HepG2 (cell line): Measurements from ENCODE around the gene TMCO4. TPM values are rescaled to one million over a fixed set of nuclear protein-coding genes. Genes with fewer than 3 reads are reported as not detected.

Experiments
- BHLHE40 ChIP-seq: IDR thresholded peaks from 2 replicates; pipeline ENCODE4 v1.6.1; 2011; ENCODE audit warnings: low read length, improper control_type of control experiment
- FOXA3 ChIP-seq: IDR thresholded peaks from 2 replicates; pipeline ENCODE4 v1.6.1; 2016; ENCODE audit warnings: missing genetic modification reagents, missing compliant biosample characterization
- FOXK1 ChIP-seq: sonication (generic); formaldehyde crosslinking; IDR thresholded peaks from 2 replicates; pipeline ENCODE4 v1.4.0; 2020; ENCODE audit warnings: low read depth, missing genetic modification reagents, borderline replicate concordance
- HDAC6 ChIP-seq: fragments of 200-600 bp; sonication (generic); IDR thresholded peaks from 2 replicates; pipeline ENCODE4 v1.7.0; 2017; ENCODE audit warnings: mild to moderate bottlenecking, antibody characterized with exemption, low read length, low read depth
- IRF2 ChIP-seq: IDR thresholded peaks from 2 replicates; pipeline ENCODE4 v1.6.1; 2018; ENCODE audit warnings: missing genetic modification reagents, missing compliant biosample characterization
- JUND ChIP-seq: sonication (generic); formaldehyde crosslinking; IDR thresholded peaks from 2 replicates; pipeline ENCODE4 v1.8.0; 2022; ENCODE audit warnings: mild to moderate bottlenecking, missing genetic modification reagents
- KLF12 ChIP-seq: sonication (generic); formaldehyde crosslinking; IDR thresholded peaks from 2 replicates; pipeline ENCODE4 v1.4.0; 2020; ENCODE audit warnings: missing genetic modification reagents, borderline replicate concordance
- PHF21A ChIP-seq: sonication (generic); formaldehyde crosslinking; IDR thresholded peaks from 2 replicates; pipeline ENCODE4 v1.5.0; 2020; ENCODE audit warnings: mild to moderate bottlenecking, missing genetic modification reagents
- PHF8 ChIP-seq: sonication (generic); formaldehyde crosslinking; IDR thresholded peaks from 2 replicates; pipeline ENCODE4 v1.5.0; 2020; ENCODE audit warnings: missing genetic modification reagents
- SP2 ChIP-seq: sonication (generic); formaldehyde crosslinking; IDR thresholded peaks from 2 replicates; pipeline ENCODE4 v1.5.1; 2020; ENCODE audit warnings: mild to moderate bottlenecking, missing genetic modification reagents
- ZBTB44 ChIP-seq: sonication (generic); formaldehyde crosslinking; IDR thresholded peaks from 2 replicates; pipeline ENCODE4 v1.4.0; 2020; ENCODE audit warnings: missing genetic modification reagents
- ZFYVE20 ChIP-seq: sonication (generic); formaldehyde crosslinking; IDR thresholded peaks from 2 replicates; pipeline ENCODE4 v1.8.0; 2023; ENCODE audit warnings: low read depth, mild to moderate bottlenecking, moderate library complexity, missing genetic modification reagents, borderline replicate concordance
- ZNF772 ChIP-seq: sonication (generic); formaldehyde crosslinking; IDR thresholded peaks from 2 replicates; pipeline ENCODE4 v1.5.0; 2020; ENCODE audit warnings: mild to moderate bottlenecking, missing genetic modification reagents
- polyA plus RNA-seq, 8 experiments: library from polyadenylated mRNA; depleted of rRNA in 3 of 8; stranded (reverse) in 7 of 8; unstranded in 1 of 8; fragments of >200 nt; fragmentation: Illumina TruSeq in 4 of 8; extraction: Trizol in 4 of 8; gene quantifications; 2 replicates each; pipeline versions ENCODE4 v1.2.1 to v1.2.3, GENCODE V29; 2011 to 2016; ENCODE audit warnings: low read depth in 4 of 8, missing spikeins in 1 of 8, mixed read lengths in 1 of 8; ENCODE audit not compliant: insufficient read depth in 1 of 8
- total RNA-seq, 5 experiments: library from RNA; depleted of rRNA; stranded (reverse); fragments of >200 nt; fragmentation: Illumina TruSeq; extraction: Trizol; gene quantifications; 2 replicates each; pipeline ENCODE4 v1.2.3, GENCODE V29; 2016; ENCODE audit warnings: low read depth in 1 of 5
- TF ChIP-seq, protein P1 (sequence below): sonication (generic); formaldehyde crosslinking; IDR thresholded peaks from 2 replicates; pipeline ENCODE4 v1.5.1; 2020; ENCODE audit warnings: mild to moderate bottlenecking, missing genetic modification reagents, borderline replicate concordance
- TF ChIP-seq, protein P2 (sequence below): sonication (generic); formaldehyde crosslinking; IDR thresholded peaks from 2 replicates; pipeline ENCODE4 v1.4.0; 2020; ENCODE audit warnings: missing genetic modification reagents
- TF ChIP-seq, protein P3 (sequence below): sonication (generic); formaldehyde crosslinking; IDR thresholded peaks from 2 replicates; pipeline ENCODE4 v1.4.0; 2020; ENCODE audit warnings: missing genetic modification reagents

TMCO4 gene
- total and polyA plus RNA-seq, 2 of the 13 experiments (the other 11 are each of a cell fraction or from before 2014, with no cell fraction given) = 2.1 to 4.1 TPM

GRCh38 chr1:19815801-19816736 is 16.4 kb upstream of the TMCO4 start (continued):
- TF ChIP-seq BHLHE40 (no peak), PHF21A (peak; percentile 79; the same call in 1 of the 2 replicates), FOXK1 (CRISPR knock-in tag) (no peak), KLF12 (CRISPR knock-in tag) (peak; percentile 83; the same call in 1 of the 2 replicates), ZFYVE20 (CRISPR knock-in tag) (no peak), JUND (CRISPR knock-in tag) (no peak), FOXA3 (CRISPR knock-in tag) (peak; percentile 15; the same call in 1 of the 2 replicates), ZNF772 (no peak), HDAC6 (no peak), ZBTB44 (no peak), IRF2 (peak; percentile 56; the same call in 1 of the 2 replicates), SP2 (CRISPR knock-in tag) (no peak), PHF8 (CRISPR knock-in tag) (no peak)
- TF ChIP-seq, protein P1, sequence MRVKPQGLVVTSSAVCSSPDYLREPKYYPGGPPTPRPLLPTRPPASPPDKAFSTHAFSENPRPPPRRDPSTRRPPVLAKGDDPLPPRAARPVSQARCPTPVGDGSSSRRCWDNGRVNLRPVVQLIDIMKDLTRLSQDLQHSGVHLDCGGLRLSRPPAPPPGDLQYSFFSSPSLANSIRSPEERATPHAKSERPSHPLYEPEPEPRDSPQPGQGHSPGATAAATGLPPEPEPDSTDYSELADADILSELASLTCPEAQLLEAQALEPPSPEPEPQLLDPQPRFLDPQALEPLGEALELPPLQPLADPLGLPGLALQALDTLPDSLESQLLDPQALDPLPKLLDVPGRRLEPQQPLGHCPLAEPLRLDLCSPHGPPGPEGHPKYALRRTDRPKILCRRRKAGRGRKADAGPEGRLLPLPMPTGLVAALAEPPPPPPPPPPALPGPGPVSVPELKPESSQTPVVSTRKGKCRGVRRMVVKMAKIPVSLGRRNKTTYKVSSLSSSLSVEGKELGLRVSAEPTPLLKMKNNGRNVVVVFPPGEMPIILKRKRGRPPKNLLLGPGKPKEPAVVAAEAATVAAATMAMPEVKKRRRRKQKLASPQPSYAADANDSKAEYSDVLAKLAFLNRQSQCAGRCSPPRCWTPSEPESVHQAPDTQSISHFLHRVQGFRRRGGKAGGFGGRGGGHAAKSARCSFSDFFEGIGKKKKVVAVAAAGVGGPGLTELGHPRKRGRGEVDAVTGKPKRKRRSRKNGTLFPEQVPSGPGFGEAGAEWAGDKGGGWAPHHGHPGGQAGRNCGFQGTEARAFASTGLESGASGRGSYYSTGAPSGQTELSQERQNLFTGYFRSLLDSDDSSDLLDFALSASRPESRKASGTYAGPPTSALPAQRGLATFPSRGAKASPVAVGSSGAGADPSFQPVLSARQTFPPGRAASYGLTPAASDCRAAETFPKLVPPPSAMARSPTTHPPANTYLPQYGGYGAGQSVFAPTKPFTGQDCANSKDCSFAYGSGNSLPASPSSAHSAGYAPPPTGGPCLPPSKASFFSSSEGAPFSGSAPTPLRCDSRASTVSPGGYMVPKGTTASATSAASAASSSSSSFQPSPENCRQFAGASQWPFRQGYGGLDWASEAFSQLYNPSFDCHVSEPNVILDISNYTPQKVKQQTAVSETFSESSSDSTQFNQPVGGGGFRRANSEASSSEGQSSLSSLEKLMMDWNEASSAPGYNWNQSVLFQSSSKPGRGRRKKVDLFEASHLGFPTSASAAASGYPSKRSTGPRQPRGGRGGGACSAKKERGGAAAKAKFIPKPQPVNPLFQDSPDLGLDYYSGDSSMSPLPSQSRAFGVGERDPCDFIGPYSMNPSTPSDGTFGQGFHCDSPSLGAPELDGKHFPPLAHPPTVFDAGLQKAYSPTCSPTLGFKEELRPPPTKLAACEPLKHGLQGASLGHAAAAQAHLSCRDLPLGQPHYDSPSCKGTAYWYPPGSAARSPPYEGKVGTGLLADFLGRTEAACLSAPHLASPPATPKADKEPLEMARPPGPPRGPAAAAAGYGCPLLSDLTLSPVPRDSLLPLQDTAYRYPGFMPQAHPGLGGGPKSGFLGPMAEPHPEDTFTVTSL (CRISPR knock-in tag) = no peak
- TF ChIP-seq, protein P2, sequence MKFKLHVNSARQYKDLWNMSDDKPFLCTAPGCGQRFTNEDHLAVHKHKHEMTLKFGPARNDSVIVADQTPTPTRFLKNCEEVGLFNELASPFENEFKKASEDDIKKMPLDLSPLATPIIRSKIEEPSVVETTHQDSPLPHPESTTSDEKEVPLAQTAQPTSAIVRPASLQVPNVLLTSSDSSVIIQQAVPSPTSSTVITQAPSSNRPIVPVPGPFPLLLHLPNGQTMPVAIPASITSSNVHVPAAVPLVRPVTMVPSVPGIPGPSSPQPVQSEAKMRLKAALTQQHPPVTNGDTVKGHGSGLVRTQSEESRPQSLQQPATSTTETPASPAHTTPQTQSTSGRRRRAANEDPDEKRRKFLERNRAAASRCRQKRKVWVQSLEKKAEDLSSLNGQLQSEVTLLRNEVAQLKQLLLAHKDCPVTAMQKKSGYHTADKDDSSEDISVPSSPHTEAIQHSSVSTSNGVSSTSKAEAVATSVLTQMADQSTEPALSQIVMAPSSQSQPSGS (CRISPR knock-in tag) = 0 out of 2 replicates have a peak, but pooled peaks have one; percentile 21
- TF ChIP-seq, protein P3, sequence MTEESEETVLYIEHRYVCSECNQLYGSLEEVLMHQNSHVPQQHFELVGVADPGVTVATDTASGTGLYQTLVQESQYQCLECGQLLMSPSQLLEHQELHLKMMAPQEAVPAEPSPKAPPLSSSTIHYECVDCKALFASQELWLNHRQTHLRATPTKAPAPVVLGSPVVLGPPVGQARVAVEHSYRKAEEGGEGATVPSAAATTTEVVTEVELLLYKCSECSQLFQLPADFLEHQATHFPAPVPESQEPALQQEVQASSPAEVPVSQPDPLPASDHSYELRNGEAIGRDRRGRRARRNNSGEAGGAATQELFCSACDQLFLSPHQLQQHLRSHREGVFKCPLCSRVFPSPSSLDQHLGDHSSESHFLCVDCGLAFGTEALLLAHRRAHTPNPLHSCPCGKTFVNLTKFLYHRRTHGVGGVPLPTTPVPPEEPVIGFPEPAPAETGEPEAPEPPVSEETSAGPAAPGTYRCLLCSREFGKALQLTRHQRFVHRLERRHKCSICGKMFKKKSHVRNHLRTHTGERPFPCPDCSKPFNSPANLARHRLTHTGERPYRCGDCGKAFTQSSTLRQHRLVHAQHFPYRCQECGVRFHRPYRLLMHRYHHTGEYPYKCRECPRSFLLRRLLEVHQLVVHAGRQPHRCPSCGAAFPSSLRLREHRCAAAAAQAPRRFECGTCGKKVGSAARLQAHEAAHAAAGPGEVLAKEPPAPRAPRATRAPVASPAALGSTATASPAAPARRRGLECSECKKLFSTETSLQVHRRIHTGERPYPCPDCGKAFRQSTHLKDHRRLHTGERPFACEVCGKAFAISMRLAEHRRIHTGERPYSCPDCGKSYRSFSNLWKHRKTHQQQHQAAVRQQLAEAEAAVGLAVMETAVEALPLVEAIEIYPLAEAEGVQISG (CRISPR knock-in tag) = peak; percentile 27; the same call in 1 of the 2 replicates
